ENCODE results near the gene SUMO3. TPM values are rescaled to one million over a fixed set of nuclear protein-coding genes. Genes with fewer than 3 reads are reported as not detected.

The SUMO3 gene
- total and polyA plus RNA-seq, 7 donors = 38.6 to 86.6 (median 62.1) TPM

- TF ChIP-seq, protein P1, sequence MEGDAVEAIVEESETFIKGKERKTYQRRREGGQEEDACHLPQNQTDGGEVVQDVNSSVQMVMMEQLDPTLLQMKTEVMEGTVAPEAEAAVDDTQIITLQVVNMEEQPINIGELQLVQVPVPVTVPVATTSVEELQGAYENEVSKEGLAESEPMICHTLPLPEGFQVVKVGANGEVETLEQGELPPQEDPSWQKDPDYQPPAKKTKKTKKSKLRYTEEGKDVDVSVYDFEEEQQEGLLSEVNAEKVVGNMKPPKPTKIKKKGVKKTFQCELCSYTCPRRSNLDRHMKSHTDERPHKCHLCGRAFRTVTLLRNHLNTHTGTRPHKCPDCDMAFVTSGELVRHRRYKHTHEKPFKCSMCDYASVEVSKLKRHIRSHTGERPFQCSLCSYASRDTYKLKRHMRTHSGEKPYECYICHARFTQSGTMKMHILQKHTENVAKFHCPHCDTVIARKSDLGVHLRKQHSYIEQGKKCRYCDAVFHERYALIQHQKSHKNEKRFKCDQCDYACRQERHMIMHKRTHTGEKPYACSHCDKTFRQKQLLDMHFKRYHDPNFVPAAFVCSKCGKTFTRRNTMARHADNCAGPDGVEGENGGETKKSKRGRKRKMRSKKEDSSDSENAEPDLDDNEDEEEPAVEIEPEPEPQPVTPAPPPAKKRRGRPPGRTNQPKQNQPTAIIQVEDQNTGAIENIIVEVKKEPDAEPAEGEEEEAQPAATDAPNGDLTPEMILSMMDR (IDR thresholded peaks at IDR 0.05) = no peak
- no peaks in the 10 kb centered on the region for H3K27me3 ChIP-seq (ENCODE audit: insufficient read depth in 3 of 3, low read length in 2 of 3)
- DNase-seq (no peak), ATAC-seq (peak in 1 of 4 donors; percentile 49)
- H3K9me3 ChIP-seq = no peaks in the 10 kb centered on the region
- peaks cover under 1 to 53% of the 10 kb centered on the region in 2 donors for H3K36me3 ChIP-seq (ENCODE audit: insufficient read depth in 1 of 2, low read depth in 1 of 2)
- no peak overlapping the region for H3K4me3 ChIP-seq
- 78 to 85% (median 81%) methylated on average over 17 of the region's 17 CpGs for WGBS, 3 donors
- intact Hi-C loops (cut with DNase I) = no loop called here
- no peak overlapping the region for H3K27ac ChIP-seq
- peaks cover 25% of the 10 kb centered on the region for H3K4me1 ChIP-seq
Observed at GRCh38 chr21:44779417-44780136, 38.3 kb downstream of the SUMO3 start.

GRCh38 chr21:44778983-44779382, 38.9 kb downstream of the SUMO3 start:
- no peaks in the 10 kb centered on the region for H3K27me3 ChIP-seq (ENCODE audit: insufficient read depth in 3 of 3, low read length in 2 of 3)
- no peak overlapping the region for H3K4me3 ChIP-seq
- no peak overlapping the region for H3K27ac ChIP-seq
- H3K9me3 ChIP-seq = no peaks in the 10 kb centered on the region
- 94 to 96% (median 95%) methylated on average over 6 of the region's 6 CpGs for WGBS, 3 donors
- H3K4me1 ChIP-seq = peaks cover 25% of the 10 kb centered on the region
- ATAC-seq (no peak), DNase-seq (no peak)
- TF ChIP-seq, protein P1 (IDR thresholded peaks at IDR 0.05) = no peak
- intact Hi-C loops (cut with DNase I) = no loop called here
- peaks cover 2 to 58% of the 10 kb centered on the region in 2 donors for H3K36me3 ChIP-seq (ENCODE audit: insufficient read depth in 1 of 2, low read depth in 1 of 2)

- Histone ChIP-seq H3K27ac (no peak overlapping the region), H3K36me3 (ENCODE audit: insufficient read depth in 1 of 2, low read depth in 1 of 2) (peaks cover 4 to 61% of the 10 kb centered on the region in 2 donors), H3K4me3 (no peak overlapping the region), H3K4me1 (peaks cover 25% of the 10 kb centered on the region), H3K9me3 (no peaks in the 10 kb centered on the region), H3K27me3 (ENCODE audit: insufficient read depth in 3 of 3, low read length in 2 of 3) (no peaks in the 10 kb centered on the region)
- WGBS, 3 donors = 86 to 92% (median 89%) methylated on average over 8 of the region's 8 CpGs
- ATAC-seq = no peak
- DNase-seq = no peak
- TF ChIP-seq, protein P1 (IDR thresholded peaks at IDR 0.05) = no peak
- intact Hi-C loops (cut with DNase I) = no loop called here
Observed at GRCh38 chr21:44778499-44778911, 39.4 kb downstream of the SUMO3 start.

- no peak for DNase-seq
- WGBS, 3 donors = 88 to 92% (median 89%) methylated on average over 5 of the region's 5 CpGs
- Histone ChIP-seq H3K27ac (no peak overlapping the region), H3K4me1 (peaks cover 25% of the 10 kb centered on the region), H3K27me3 (ENCODE audit: insufficient read depth in 3 of 3, low read length in 2 of 3) (no peaks in the 10 kb centered on the region), H3K36me3 (ENCODE audit: insufficient read depth in 1 of 2, low read depth in 1 of 2) (peaks cover 6 to 61% of the 10 kb centered on the region in 2 donors), H3K9me3 (no peaks in the 10 kb centered on the region), H3K4me3 (no peak overlapping the region)
- peak in 1 of 4 donors; percentile 43 for ATAC-seq
- TF ChIP-seq, protein P1 (IDR thresholded peaks at IDR 0.05) = no peak
- intact Hi-C loops (cut with DNase I) = no loop called here
Observed at GRCh38 chr21:44778094-44778493, 39.8 kb downstream of the SUMO3 start.

Measured in psoas muscle (tissue), 8 donors.